Stimulated activated CD4-positive, alpha-beta T cell treated with anti-CD3 and anti-CD28 coated beads, Interleukin-4, amount 100 ng/mL, for 4 hours (primary cell): Measurements from ENCODE around the gene AHI1.

Experiments used
- DNase-seq, 2 experiments: peaks; one replicate each; pipeline ENCODE4 v3.0.0-alpha.2; 2020

The AHI1 gene

DNA sequence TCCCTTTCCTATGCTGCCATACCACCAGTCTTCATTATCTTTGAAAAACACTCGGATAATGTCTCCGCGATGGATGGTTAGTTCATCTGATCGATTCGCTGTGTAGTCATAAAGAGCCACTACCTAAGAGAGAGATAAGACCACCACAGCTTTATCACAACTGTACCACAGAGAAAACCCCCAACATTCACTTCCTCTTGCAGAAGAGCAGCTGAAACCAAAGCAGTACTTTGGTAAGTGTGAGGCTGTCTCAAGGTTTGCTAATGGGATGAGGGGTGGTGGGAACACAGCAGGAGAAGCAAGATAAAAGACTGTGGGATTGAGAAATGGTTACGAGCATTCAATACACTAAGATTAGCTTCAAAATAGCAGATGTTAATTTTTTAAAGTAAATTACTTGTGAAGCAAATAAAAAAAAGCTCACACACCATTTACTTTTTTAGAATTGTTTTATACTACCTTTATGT, 174.3 kb downstream of the AHI1 start:
- DNase-seq, result no peak

DNA sequence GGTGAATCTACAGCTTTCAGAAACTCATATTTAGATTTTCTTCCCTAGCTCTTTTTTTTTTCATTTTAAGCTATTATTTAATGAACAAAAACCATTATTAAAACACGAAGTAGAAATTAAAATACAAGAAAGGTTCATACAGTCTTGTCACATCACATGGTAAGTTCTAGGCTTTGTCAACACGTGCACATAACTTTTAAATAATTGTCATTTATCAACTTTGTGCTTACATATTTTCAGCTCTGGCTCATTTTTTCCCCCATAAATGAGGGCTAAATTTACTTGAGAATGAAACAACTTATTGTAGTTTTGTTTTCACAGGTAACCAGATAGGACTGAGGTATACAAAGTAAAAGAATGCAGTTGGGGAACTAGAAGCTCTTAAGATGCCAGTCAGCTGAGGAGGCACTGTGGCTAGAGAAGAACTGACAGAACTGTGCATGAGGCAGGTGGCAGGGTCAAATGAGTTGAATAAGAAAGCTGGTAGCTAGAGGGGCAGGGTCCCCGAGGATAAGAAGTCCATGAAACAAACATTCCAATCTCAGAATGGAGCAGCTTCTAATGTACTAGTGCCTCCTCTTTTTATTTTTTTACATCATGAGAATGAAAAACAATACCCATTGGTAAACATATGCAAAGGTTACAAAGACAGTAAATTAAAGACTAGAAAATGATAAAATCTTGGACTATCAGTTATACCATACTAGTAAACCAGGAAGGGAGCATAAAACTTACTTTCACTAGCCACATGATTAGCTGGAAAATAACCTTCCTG, 174.9 kb downstream of the AHI1 start:
- DNase-seq, result no peak

DNA sequence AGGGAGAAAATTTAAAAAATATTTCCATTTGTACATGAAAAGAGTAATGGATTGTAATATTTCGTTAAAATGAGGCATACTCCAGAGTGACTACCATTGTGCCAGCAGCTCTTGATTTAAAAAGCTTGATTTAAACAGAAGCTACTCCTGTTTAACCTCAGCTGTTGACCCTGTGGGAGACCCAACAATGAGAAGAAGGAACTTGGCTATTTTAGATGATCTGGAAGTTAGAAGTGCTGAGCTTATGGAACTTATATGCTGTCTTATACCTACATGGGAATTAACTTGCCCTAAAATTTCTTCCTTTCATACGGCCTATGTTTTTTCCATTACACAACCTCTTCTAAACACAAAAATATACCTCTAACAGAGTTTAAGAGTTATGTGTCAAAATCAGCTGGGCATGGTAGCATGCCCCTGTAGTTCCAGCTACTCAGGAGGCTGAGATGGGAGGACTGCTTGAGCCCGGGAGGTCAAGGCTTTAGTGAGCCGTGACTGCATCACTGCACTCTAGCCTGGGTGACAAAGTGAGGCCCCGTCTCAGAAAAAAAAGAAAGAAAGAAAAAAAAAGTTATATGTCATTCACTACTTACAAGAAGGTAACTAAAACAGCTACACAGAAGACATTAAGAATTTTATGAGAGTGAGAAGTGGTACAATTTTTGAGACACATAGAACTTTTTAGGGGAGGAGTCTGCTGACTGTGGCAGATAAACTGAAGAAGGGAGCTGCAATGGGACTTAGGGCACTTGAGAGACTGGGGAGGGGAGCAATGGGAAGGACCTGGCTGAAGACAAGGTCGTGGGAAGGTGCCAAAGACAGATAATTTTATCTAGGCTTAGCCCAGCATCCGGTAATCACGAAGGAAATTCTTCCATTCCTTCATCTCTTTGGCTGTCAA, 176.6 kb downstream of the AHI1 start:
- no peak for DNase-seq

DNA sequence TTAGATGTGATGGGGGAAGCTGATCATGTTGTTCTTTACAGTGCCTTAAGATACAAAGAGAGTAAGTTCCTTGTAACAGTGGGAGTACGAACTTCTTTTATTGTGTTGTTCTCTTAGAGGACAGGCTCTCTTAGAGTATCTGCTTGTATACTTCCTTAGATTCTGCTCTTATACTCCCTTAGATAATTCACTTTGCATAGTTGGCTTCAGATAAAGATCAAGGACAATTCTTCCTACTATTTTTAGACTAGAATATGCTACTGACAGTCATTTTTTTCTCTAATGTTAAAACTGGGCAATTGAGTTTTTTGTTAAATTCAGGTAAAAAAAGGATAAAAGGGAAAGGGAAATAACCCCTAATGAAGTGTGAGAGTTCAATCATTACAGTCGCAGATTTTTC, 177.7 kb downstream of the AHI1 start:
- no peak for DNase-seq

DNA sequence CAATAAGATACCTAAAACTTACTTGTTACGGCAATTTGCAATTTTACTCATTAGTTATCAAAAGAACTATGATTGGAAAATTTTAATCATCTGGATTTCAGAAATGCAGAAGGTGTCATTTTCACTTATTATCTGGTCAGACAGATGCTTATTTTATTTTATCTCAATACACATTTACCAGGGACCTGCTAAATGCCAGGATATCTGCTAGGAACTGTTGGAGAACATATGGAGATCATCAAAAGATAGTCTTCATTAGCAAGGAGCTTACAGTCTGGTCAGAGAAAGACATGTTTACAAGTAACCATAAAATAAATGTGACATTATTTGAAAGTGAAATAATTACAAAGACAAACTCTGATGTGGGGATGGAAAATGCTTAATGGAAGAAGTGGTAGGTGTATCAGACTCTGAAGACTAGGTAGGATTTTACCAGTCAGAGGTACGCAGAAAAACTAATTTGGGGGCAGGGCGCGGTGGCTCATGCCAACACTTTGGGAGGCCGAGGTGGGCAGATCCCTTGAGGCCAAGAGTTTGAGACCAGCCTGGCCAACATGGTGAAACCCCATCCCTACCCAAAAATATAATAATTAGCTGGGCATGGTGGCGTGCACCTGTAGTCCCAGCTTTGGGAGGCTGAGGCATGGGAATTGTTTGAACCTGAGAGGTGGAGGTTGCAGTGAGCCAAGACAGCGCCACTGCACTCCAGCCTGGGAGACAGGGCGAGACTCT, 178.6 kb downstream of the AHI1 start:
- DNase-seq, result no peak

DNA sequence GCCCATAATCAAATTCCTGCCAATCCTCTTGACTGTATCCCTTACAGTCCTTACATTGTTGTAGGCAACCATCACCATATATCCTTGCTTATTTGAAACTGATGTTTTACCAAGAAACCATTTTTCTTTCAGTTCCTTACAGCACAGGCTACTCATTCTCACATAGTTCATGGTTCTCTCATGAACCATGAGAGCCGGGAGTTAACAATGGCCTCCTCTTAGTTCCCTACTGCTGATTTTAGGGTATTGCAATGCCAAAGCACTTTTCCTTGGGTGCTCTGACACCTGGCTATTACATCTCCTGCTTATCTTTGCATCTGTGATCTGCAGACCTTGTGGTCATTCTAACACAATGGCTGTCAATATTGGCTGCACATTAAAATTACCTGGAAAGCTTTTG, 183.0 kb downstream of the AHI1 start:
- DNase-seq, result no peak

DNA sequence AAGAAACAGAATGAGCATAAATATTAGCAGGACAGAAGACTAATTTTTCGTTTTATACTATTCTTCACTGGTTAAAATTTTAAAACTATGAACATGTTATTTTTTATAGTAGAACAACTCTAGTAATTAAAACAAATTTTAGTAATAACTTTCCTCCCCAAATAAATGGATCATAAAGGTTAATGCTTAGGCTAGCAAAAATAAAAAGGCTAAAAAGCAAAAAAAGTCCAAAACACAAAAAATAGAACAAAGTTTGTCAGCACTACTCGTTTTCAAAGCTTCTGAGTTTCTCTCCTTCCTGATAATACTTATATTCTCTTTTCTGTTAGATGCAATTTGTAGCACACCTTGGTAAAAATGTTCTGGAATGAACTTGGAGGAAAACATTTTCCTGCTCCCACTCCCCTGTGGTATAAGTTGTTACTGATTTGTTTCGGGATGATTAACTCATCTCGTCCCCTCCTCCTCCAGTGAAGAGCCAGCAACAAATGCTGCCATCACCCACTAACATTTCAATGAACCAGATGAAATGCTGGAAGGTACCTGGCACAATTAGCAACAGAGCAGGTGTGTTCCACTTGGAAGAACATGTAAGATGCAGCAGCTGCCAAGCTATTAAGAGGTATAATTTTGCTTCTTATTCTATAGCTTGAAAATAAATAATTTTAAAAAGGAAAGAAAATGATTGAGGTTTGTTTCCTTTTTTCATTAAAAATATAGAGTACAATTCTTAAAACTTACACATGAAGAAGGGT, 185.9 kb downstream of the AHI1 start:
- no peak for DNase-seq

DNA sequence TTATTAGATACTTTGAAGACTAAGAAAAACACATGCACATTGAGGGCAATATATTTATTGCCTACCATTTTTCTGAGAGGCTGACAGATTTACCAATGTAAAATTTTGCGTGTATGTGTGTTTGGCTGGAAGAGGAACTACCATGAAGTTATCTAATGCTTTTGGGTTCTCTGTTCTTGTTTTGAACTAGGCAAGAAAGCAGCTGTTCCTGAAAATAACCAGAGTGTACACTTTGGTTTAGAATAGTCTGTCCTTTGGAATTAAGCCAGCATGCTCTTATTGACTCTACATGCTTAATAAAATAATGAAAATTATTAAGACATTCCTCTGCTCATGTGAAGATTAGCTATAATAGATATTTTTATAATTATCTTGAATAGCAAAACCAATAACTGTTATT, 187.2 kb downstream of the AHI1 start:
- DNase-seq, result no peak

DNA sequence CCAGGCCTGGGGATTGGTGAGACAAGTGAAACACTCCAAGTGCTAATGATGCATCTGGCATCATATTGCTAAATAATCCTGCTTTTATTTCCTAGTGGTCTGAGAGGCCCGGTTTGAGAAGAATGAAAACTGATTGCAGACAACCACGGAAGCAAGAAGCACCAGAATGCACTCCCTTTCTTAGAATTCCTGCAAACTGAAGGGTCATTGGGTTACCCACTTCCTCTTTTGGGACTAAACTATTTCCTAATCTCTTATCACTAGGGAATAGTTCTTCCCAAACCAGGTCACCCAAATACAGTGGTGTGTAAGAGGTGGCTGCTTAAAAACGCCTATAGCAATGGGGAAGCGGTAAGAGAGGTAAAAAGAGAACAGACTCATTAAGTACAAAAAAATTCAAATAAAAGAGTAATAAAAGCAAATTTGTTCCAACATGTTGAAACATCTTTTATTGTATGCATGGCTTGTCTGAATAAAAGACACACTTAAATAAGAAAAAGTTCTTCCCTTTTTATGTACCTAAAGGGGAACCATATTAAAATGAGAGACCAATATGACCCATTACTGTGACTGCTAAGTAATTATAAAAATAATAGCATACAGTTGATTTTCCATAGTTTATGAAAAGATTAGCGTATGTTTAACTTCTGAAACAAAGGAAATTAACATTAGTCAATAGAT, 190.7 kb downstream of the AHI1 start:
- no peak for DNase-seq

DNA sequence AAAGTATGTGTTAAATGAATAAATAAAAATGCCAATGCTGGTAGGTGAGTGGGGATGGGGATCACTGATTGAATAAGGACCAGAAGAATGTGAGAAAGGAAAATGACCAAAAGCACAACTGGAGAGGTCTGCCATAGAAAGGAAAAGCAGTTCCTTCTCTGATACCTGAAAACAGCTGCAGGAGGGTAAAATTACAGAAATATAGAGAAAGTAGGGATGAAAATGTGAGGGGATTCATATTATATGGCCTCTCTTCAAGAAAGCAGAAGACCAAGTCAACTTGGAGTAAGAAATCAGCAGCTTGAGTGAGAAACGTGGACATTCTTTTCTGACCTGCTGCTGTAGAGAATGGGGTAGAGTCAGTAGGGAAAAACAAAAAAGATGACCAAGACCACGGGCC, 191.4 kb downstream of the AHI1 start:
- no peak for DNase-seq

DNA sequence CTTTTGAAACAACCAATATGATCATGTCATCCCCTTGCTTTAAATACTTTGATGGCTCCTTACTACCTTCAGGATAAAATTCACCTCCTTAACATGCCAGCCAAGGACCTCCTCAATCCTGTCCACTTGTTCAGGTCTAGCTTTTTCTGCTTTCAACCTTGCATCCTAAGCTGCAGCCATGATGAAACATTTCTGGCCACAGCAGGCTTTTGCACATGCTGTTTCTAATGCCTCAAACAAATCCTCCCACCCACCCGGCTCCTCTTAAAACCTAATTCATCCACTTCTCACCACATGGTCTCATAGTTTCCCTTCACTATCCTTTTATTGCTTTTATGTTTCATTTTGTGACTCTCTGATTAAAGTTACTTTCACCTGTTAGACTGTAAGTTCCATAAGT, 191.9 kb downstream of the AHI1 start:
- DNase-seq, result no peak

DNA sequence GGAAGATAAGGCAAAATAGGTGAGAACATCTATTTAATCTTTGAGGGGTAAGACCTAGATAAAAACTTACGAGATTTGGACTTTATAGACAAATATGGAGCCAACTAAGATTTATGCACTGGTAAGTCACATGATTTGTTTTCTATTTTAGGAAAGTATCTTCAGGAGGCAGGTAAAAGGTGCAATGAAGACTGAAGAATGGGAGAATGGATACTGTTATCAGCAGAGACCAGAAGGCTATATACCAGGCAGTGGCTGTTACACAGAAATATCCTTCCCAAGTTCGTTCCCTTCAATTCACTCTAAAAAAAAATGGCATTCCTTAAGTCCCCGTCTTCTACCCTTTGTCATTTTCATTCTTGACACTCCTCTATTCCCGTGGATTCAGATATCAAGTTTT, 192.7 kb downstream of the AHI1 start:
- DNase-seq, result no peak

DNA sequence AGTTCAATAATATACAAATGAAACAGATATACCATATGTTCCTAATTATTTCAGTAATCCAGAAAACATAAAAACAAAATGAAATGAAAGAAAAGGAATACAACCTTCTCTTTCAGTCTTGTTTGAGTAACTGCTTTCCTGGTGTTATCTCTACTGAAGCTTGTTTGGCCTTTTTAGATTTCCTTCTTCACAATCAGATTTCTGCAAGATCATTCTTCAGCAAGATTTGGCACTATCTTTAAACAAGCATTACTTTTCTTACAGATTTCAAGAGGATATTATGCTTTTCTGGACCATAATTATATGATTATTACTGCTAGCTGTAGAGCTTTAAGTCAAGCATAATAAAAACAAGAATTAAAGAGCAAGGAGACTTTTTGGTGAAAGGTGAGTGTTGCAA, 196.2 kb downstream of the AHI1 start:
- no peak for DNase-seq

DNA sequence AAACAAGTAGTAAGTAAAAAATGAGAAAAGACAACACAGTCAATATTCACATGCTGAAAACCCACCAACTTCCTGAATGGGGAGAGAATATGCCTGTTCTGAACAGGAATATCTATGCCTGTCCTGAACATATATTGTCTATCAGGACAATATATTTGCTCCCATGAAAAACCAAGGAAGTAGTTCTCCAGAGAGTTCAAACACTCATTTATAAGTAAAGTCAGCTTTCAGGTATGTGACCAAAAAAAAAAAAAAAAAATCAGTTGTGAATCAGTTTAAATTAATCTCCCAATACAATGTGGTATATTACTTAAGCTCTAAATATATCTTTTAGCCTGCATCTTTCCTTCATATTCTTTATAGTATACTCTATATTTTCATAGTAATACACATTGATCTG, 197.0 kb downstream of the AHI1 start:
- DNase-seq, result no peak

DNA sequence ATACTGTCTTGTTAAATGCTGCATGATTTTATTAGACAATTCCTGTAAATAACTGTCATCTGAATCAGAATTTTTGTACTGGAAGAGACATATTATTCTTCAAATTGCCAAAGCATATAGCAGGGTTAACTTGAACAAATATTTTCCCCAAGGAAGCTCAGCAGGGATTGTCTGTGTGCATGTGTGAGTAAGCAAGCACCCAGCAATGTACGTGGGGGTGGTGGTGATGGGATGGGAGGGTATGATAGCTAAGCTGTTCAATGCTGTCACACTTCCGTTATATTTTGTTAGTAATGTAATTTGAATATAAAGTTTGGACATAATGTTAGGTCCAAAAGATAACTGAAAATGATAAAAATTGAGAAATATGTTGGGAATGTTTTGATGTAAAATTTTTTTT, 198.3 kb downstream of the AHI1 start:
- no peak for DNase-seq

DNA sequence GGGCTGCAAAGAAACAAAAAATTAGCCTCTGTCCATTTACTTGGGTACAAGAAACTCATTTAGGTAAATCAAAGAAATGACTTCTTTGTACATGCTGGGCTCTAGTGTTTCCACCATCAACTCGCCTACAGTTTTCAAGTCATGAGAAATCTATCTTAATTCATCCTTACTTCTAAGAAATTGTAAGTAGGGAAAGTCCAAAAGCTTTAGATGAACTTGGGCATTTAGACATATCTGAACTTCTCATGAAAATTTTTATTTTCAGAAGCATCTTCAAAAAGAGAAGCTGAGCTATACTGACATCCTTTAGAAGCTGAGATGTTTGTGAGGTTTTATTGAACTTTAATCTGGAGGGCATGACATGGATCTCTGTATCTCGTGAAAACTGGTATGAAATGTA, 199.1 kb downstream of the AHI1 start:
- no peak for DNase-seq

DNA sequence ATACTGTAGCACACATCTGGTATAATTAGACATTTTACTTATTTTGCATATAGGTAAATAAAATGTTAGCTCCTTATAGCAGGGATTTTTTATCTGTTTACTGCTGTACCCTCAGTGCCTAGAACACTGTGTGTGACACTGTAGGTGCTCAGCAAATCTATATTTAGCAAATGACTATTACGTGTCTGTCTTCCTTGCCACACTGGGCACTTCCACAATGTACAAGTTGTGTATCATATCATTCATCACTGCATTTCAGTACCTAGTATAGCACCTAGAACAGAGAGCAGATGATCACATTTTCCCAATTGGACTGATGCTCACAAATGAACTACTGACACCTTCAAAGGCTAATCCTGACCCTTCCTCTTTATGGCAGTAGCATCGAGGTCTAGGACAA, 200.8 kb downstream of the AHI1 start:
- no peak for DNase-seq

DNA sequence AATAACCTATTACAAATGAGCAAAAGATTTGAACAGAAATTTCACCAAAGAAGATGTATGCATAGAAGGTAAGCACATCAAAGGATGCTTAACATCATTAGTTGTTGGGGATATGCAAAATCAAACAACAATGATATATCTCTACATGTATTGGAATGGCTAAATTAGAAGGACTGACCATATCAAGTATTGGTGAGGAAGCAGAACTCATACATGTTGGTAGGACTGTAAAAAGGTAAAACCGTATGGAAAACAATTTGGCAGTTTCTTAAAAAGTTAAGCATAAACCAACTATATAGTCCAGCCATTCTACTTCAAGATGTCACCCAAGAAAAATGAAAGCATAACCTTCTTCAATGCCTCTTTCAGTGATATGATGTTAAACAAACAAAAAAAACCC, 202.5 kb downstream of the AHI1 start:
- DNase-seq, result no peak

DNA sequence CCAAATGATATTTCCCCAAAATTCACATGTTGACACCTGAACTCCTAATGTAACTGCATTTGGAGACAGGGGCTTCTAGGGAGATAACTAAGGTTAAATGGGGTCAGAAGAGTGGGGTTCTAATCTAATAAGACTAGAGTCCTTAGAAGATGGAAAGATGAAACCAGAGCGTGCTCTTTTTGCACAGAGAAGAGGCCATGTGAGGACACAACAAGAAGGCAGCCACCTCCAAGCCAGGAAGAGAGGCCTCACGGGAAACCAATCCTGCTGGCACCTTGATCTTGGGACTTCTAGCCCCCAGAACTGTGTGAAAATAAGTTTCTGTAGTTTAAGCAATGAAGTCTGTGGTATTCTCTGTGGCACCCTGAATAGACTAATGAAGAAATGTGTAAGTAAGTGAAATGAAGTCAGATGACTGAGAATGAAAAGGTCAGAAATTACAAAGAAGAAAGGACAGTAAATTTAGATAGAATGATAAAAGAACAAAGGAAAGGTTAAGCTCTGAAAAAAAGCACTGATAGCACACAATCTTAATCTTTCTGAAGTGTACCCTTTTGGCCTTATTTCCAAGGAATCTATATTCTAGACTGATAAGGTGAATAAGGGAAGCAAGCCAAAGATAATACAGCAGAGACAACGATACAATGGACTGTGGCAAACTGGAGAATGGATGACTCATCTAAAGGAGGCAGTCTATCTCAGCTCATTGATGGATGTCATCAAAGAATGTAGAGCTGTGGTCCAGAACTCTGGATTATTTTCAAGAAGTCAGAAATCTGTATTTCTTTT, 206.1 kb downstream of the AHI1 start:
- DNase-seq, result no peak

DNA sequence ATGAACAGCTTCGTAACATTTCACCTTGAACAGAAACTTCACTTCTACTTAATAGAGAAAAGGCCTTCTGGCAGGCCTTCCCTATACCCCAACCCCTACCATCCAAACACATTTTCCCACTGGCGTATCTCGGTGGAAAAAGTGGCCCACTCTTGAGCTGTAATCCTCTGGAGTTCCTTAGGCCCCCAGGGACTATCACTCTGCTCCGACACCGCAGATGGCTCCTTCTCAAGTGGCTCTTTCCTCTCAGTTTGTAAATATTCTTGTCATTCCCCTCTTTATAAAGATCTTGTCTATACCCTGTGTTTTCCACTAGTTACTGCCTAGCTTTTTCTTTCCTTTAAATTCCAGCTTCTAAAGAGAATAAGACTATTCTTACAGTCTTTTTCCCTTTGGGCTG, 207.7 kb downstream of the AHI1 start:
- no peak for DNase-seq

DNA sequence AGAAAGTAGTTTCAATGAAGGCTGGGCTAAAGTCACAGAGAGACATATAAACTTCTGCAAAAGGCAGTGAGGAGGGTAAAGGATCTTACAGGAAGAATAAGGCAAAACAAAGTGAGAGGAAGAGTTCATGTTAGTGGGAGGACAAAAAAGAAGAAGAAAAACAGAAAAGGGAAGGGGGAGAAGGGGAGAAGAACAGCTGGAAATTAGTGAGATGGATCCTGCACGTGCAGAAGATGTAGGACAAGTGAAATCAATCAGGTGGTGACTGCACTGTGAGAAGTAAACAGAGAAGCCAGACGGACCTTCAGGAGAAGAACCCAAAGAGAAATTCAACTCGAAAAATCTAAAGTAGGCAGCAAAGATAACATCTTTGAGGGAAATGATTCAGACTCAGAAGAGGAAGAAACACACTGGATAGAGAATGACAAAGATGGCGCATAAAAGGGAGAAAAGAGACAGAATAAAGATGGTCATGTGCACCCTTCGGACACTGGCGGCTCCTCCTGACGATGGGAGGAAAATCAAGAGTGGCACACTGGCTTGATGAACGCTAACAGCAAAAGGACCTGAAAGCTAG, 210.5 kb downstream of the AHI1 start:
- no peak for DNase-seq
